NCI-H524 treated with DMSO at 0.1 percent for 48 hours (cell line): ENCODE results near the gene CD79B.

ENCODE experiments used
- DNase-seq: peaks from one replicate; lab custom pipeline; 2025; lab: John Stamatoyannopoulos, UW

CD79B gene

DNA sequence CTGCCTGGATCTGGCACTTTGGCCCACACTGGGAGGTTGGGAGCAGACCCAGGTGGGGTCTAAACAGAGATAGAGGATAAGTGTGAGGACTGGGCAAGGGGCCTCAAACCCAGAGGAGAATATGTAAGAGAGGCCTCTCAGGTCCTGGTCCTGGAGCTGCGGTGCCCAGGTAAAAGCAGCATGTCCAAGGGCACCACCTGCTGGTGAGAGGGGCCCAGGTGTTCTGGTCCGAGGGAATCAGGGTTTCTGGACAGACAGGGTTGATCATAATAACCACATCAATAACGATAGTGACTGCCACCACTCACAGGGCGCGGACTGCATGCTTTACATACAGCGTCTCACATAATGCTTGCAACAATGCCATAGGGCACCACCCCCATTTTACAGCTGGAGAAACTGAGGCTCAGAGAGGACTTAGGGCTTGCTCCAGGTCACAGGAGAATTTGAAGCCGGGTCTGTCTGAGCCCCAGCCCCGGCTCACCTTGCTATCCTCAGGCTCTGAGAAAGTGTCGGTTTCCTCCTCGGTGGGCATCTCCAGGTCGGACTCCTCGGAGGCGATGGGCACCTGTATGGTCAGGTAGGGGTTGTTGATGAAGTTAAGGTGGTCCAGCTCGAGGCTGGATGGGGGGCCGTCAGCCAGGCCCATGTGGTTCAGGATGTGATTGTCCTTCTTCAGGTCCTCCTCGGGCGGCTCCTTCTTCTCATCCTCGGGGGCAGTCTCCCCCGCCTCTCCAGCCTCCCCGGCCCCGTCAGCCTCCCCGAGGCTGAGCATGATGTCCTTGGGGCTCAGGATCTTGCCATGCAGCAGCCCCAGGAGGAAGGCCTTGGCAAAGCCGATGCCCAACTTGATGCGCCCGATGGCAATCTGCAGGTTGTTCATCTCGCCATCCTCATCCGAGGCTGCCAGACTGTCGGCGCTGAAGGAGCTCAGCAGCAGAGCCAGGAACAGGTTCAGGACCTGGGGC lies 19.1 kb upstream of the CD79B start:
- no peak for DNase-seq

DNA sequence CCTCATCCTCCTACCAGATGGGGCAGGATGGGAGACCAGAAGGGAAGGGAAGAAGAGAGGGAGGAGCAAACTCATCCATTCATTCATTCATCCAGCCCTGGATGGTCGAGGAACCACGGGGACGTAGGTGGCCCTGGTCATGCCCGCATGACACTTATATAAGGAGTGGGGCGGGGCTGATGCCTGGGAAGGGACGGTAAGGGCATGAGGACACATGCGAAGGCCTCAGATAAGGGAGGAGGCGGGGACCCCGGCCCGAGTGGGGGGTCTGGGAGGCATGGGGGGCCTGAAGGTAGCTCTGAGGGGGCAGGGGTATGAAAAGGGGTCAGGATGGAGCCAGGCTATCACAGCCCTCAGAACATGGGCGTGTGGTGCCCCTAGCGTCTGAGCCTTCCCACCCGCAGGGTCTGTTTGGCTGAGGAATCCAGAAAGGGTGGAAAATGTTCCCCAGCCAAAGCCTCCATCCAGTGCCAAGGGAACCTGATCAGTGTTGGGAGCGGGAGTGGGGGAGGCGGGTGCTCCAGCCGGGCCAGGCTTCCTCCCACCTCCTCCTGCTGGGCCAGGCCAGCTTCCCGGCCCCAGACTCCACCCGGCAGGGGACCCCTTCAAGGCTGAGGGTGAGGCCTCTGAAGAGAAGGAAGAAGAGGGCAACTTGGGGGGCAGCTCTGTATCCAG lies 17.6 kb upstream of the CD79B start:
- no peak for DNase-seq

DNA sequence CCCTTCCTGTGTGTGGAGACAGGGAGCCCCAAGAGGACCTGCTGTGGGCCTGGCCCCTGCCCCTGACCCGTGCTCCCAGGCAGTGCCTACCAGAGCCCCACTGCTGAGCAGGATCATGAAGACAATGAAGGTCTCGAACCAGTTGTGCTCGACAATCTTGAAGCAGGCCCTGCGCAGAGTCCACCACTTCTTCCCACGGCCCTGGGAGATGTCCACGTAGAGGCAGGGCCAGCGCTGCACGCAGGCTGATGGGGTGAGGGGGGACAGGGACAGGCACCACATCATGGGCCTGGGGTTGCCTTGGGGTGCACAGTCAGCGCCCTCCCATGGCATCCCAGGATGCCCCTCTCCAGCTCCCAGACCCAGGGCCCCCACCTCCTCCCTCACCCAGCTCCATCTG lies 16.4 kb upstream of the CD79B start:
- DNase-seq = no peak

DNA sequence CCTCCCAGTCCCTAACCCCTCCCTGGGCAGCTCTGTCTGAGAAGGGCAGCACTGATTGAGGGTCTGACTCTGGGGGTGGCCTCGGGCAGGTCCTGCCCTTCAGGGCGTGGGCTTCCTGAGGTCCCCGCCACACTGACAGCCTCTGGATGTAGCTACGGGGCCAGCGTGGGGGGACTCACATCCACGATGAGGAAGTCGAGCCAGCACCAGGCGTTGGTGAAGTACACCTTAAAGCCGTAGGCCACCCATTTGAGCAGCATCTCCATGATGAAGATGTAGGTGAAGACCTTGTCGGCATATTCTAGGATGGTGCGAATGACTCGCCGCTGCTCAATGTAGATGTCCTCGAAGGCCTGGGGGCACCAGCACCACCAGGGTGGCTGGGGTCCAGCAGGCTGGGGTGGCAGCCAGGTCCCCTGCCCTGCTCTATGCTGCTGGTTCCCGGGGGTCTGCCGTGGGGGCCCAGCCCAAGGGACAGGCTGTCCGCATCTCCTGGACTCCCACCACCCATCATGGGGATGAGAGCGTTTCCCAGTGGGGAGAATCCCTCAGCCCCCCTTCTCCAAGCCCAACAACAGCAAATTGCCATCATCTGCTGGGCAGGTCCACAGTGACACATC lies 15.7 kb upstream of the CD79B start:
- DNase-seq = no peak

- DNase-seq = no peak
Measured at GRCh38 chr17:63946440-63947363, 14.6 kb upstream of the CD79B start.

- DNase-seq = no peak
Measured at GRCh38 chr17:63945784-63946439, 13.8 kb upstream of the CD79B start.

GRCh38 chr17:63944736-63945499 lies 12.8 kb upstream of the CD79B start:
- no peak for DNase-seq

- no peak for DNase-seq
Measured at GRCh38 chr17:63943745-63944144, 11.6 kb upstream of the CD79B start.

DNA sequence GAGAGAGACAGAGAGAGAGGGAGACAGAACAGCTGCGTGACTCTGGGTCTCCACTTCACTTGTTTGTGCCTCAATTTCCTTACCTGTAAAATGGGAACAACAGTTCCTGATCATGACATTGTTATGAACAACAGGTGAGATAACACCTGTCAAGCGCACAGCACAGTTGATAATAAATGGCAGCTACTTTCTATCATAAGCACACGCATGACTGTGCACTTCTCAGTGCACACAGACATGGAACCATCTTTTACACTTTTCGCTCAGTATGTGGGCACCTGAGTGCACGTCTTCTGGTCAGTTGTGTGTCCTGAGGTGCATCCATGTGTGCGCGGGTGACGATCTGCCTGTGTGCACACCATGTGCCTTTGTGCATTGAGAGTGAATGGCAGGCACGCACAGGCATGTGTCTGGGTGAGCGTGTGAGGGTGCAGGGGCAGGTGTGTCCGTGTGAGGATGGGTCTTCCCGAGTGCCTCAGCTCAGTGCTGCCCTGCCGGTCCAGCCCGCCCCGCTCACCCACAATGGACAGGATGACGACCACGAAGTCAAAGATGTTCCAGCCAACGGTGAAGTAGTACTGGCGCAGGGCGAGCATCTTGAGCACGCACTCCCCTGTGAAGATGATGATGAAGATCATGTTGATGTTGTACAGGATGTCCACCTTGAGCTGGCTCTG lies 10.3 kb upstream of the CD79B start:
- DNase-seq = no peak

GRCh38 chr17:63941751-63942150 lies 9.6 kb upstream of the CD79B start:
- no peak for DNase-seq

- no peak for DNase-seq
Measured at GRCh38 chr17:63941162-63941561, 9.0 kb upstream of the CD79B start.

DNA sequence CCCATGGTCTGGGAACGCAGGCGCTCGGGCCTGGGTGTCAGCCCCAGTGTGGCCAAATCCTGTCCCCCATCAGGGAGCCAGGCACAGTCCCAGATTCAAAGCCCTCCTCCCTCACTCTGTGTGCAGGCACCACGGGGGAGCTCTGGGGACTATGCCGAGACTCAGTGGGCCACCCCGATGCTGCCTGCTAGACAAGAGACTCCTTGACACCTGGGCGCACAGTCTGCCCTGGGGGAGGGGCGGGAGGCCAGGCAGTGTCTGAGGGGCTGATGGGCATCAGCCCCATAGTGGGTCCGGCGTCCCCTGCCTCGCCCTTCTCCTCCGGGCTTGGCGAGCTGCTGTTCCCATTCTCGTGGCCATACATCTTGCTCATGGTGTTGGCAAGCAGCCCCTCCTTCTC lies 8.5 kb upstream of the CD79B start:
- no peak for DNase-seq

- no peak for DNase-seq
Measured at GRCh38 chr17:63939884-63940283, 7.8 kb upstream of the CD79B start.

DNA sequence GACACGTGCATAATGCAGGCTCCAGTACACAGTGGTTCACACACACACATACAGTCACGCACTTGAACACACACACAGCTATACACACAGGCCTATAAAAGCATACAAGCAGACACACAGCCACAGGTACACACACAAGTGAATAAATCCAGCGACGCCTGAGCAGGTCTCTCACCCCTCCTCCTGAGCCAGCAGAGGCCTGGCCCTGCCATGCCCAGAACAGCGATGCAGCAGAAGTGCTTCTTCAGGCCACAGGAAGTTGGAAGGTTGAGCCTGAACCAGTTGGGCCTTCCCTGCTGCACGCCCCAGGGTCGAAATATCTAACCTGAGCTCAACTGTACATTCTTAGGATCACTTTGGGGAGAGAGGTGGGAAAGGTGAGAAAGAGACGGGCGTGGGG lies 7.3 kb upstream of the CD79B start:
- no peak for DNase-seq

GRCh38 chr17:63937920-63938319 lies 5.8 kb upstream of the CD79B start:
- no peak for DNase-seq

DNA sequence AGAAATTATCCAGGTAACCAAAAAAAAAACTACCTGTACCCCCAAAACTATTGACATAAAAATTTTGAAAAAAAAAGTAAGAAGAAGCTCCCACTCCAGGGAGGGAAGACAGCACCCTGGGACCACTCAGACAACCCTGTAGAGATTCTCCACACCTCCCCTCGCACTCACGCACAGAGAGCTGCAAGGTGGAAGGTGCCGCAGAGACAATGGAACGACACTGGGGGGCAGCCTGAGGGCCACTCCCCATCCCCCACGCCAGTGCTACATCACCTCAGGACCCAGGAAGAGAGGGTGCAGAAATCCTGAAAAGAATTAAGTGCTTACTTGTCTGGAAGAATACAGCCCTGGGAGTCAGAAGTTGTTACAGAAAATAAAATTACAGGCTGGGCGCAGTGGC lies 5.2 kb upstream of the CD79B start:
- DNase-seq = no peak

DNA sequence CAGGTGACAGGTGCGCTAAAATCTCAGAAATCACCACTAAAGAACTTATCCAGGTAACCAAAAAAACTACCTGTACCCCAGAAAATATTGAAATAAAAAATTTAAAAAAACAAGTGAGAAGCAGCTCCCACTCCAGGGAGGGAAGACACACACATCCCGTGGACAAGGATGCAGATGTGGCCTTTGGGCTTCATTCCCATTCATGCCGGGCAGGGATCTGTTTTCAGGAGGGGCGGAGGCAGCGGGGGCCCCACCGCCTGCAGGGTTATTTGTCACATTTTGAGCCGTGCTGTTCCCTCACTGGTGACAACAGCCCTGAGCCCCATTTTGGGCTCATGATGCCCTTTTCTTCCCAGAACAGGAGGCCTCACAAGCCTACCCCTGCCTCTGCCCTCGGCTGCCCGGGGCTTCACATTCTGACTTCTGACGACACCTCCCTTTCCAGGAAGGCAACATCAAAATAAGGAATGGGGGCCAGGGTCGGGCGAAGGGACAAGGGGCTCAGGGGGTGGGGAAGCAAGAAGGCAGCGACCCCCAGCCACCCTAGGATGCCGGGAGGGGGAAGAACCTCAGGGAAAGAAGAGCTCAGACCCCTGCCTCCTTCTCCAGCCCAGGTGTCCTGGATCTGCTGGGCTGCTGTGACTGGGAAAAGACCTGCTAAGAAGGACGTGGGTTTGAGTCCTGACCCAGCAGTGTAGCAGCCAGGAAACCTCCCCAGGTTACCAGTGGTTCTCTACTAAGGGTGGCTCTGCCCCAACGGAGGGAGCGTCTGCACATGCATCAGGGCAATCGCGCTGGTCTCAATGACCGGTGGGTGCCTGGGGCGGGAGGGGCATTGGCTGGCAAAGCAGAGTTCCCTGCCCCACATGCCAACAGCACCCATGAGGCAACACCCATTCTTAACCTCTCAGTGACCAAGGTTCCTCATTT lies 2.3 kb upstream of the CD79B start:
- DNase-seq = no peak

- DNase-seq = no peak
Measured at GRCh38 chr17:63933598-63933997, 1.5 kb upstream of the CD79B start.

- DNase-seq = no peak
Measured at GRCh38 chr17:63932721-63933120, 590 bp upstream of the CD79B start.
